Measurements from ENCODE around the gene ALOX12B. TPM values are rescaled to one million over a fixed set of nuclear protein-coding genes. Genes with fewer than 3 reads are reported as not detected.

The ALOX12B gene
- polyA plus RNA-seq, 1 of the 3 experiments (the other 2 are of a cell fraction) = 0.20 TPM

DNA sequence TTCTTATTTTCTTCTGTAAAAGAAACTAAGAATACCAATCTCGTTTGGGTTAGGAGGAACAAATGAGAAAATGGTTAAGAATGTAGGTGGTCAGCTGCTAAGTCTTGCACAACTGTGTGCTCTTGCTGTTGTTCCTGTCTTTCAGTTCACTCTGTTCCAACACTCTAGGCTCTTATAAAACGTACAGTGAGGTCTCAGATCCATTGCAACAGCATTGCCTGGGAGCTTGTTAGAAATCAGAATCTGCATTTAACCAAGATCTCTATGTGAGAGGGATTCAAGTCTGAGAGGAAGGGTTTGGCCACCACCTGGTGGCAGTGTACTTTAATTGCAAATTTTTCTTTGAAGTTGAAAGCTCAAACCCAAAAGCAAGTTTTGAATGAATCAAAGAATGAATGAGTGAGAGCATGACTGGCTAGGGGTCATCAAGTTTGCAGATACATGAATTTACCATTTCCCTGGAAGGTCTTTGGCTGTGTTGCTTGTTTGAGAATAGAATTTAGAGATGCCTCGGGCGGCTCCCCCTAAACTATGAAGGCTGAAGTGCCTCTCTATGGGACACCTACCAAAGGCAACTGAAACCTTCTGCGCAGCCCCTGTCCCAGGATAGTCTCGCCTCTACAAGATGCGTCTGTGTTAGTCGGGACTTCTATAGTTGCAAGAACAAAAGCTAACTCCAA lies 46.1 kb downstream of the ALOX12B start:
- no peak overlapping the region for H3K4me3 ChIP-seq (ENCODE audit: low read depth in 2 of 2, low read length in 1 of 2)
- H3K27ac ChIP-seq (ENCODE audit: low read depth in 2 of 2, low read length in 1 of 2) = peak overlapping the region in 1 of 2 experiments; percentile 53; a peak in 2 of 4 replicates
- peak; percentile 73 for DNase-seq
- peaks cover 7% of the 10 kb centered on the region for H3F3A ChIP-seq (replicated peaks; ENCODE audit: insufficient read depth)
- no peak overlapping the region for H3K9ac ChIP-seq
- H3K4me2 ChIP-seq = peak overlapping the region; percentile 40; the same call in 1 of the 2 replicates
- H3K9me2 ChIP-seq = no peaks in the 10 kb centered on the region
- H4K20me1 ChIP-seq (ENCODE audit: insufficient read depth) = no peaks in the 10 kb centered on the region
- no peaks in the 10 kb centered on the region for H3K36me3 ChIP-seq (replicated peaks in 1 of 2; ENCODE audit: control insufficient read depth in 1 of 2, insufficient read depth in 2 of 2, low read length in 1 of 2)
- ChIA-PET POLR2A (interaction anchor here (0.6 to 1.2 kb wide), 4 partner anchors 9 to 262 kb away, joined by 3 read pairs; partner anchors contain the start of gene RNF227), CTCF (interaction anchor here (0.6 to 9.9 kb wide), 71 partner anchors 8 to 452 kb away, joined by 3 to 228 read pairs (median 5); partner anchors contain the start of genes ALOX12B, CNTROB, GUCY2D and KDM6B)
- H3K79me2 ChIP-seq (ENCODE audit: insufficient read depth) = no peaks in the 10 kb centered on the region
- WGBS (ENCODE audit: low lambda C conversion rate) = 28% methylated on average over 7 of the region's 8 CpGs
- H3K27me3 ChIP-seq (ENCODE audit: insufficient read depth) = peaks cover 6% of the 10 kb centered on the region
- no peaks in the 10 kb centered on the region for H3K9me3 ChIP-seq
- TF ChIP-seq ELF1 (IDR thresholded peaks at IDR 0.05) (no peak), JUND (IDR thresholded peaks at IDR 0.05) (no peak), IRF3 (IDR thresholded peaks at IDR 0.05; ENCODE audit: low read depth, low read length) (no peak), GATA2 (CRISPR knock-in tag; IDR thresholded peaks at IDR 0.05) (no peak), TCF12 (IDR thresholded peaks at IDR 0.05) (no peak), RAD21 (IDR thresholded peaks at IDR 0.05; ENCODE audit: low read length) (peak; percentile 86), FOXJ3 (CRISPR knock-in tag; IDR thresholded peaks at IDR 0.05) (no peak), REST (IDR thresholded peaks at IDR 0.05; ENCODE audit: low read depth, low read length) (no peak), SIN3A (IDR thresholded peaks at IDR 0.05; ENCODE audit: borderline replicate concordance, low read depth, low read length) (no peak), RFX5 (IDR thresholded peaks at IDR 0.05; ENCODE audit: low read length) (no peak), POLR2AphosphoS5 (IDR thresholded peaks at IDR 0.05; ENCODE audit: low read depth, low read length) (no peak), USF1 (IDR thresholded peaks at IDR 0.05; ENCODE audit: borderline replicate concordance, low read depth) (no peak), SMC3 (IDR thresholded peaks at IDR 0.05; ENCODE audit: low read depth, low read length) (peak; percentile 79)
- TF ChIP-seq, protein P1, sequence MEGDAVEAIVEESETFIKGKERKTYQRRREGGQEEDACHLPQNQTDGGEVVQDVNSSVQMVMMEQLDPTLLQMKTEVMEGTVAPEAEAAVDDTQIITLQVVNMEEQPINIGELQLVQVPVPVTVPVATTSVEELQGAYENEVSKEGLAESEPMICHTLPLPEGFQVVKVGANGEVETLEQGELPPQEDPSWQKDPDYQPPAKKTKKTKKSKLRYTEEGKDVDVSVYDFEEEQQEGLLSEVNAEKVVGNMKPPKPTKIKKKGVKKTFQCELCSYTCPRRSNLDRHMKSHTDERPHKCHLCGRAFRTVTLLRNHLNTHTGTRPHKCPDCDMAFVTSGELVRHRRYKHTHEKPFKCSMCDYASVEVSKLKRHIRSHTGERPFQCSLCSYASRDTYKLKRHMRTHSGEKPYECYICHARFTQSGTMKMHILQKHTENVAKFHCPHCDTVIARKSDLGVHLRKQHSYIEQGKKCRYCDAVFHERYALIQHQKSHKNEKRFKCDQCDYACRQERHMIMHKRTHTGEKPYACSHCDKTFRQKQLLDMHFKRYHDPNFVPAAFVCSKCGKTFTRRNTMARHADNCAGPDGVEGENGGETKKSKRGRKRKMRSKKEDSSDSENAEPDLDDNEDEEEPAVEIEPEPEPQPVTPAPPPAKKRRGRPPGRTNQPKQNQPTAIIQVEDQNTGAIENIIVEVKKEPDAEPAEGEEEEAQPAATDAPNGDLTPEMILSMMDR (IDR thresholded peaks at IDR 0.05) = peak; percentile 76
- TF ChIP-seq, protein P2, sequence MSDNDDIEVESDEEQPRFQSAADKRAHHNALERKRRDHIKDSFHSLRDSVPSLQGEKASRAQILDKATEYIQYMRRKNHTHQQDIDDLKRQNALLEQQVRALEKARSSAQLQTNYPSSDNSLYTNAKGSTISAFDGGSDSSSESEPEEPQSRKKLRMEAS (IDR thresholded peaks at IDR 0.05; ENCODE audit: low read depth) = no peak
- H3K4me1 ChIP-seq (ENCODE audit: control insufficient read depth in 1 of 2, insufficient read depth in 2 of 2, low read depth in 1 of 2, low read length in 1 of 2) = peaks cover 5 to 8% of the 10 kb centered on the region in 2 experiments; a peak in 2 of 4 replicates
- H2AFZ ChIP-seq (ENCODE audit: low read depth) = no peak overlapping the region
